Tibial nerve (tissue), 4 donors: ENCODE results near the gene PCBP3.

Source experiments
- EP300 ChIP-seq, 2 donors: sonication (generic); formaldehyde crosslinking; IDR thresholded peaks; one replicate each; pipeline ENCODE4 v1.6.1; 2017; ENCODE audit warnings: antibody characterized with exemption in 2 of 2, mild to moderate bottlenecking in 1 of 2
- POLR2A ChIP-seq, 2 donors: fragments of 450-650 bp; IDR thresholded peaks; one replicate each; pipeline ENCODE4 v1.6.1; 2017; ENCODE audit warnings: antibody characterized with exemption in 2 of 2, mild to moderate bottlenecking in 2 of 2, moderate library complexity in 2 of 2
- TF ChIP-seq, protein P1 (sequence below), 5 experiments: fragments of 200-600 bp in 3 of 5; fragments of 450-650 bp in 2 of 5; sonication (generic) in 3 of 5; IDR thresholded peaks; one replicate each; pipeline ENCODE4 v1.5.1; 2016 to 2019; ENCODE audit warnings: antibody characterized with exemption in 5 of 5, mild to moderate bottlenecking in 3 of 5, moderate library complexity in 2 of 5

DNA sequence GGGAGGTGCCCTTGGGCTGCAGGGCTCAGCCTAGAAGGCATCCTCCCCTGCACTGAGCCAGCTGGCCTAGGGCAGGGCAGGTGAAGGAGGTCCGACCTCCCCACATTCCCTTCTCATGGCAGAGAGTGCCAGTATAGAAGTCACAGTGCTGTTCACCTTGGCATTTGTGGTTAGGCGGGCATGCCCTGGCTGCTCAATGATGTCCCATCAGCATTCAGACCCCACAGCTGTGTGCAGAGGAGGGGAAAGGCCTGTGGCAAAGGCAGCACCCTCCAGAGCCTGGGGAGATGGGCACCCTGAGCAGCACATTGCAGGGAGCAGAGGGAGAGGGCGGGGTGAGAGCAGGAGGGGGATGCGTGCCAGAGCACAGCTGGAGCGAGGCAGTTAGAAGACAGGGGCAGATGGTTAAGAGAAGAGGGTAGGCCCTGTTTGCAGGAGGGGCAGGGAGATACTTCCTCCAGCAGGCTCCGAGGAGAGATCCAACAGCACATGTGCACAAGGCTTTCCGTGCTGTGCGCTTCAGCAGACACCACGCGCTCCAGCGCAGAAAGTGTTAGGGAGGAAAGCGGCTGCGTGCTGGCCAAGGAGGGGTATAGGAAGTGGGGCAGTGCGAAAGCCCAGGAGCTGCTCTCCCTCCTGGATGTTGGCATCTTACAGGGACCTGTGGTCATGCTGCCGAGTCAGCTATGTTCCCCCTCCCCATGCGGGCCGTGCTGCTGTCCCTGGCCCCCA, 294.4 kb downstream of the PCBP3 start:
- TF ChIP-seq, protein P1, sequence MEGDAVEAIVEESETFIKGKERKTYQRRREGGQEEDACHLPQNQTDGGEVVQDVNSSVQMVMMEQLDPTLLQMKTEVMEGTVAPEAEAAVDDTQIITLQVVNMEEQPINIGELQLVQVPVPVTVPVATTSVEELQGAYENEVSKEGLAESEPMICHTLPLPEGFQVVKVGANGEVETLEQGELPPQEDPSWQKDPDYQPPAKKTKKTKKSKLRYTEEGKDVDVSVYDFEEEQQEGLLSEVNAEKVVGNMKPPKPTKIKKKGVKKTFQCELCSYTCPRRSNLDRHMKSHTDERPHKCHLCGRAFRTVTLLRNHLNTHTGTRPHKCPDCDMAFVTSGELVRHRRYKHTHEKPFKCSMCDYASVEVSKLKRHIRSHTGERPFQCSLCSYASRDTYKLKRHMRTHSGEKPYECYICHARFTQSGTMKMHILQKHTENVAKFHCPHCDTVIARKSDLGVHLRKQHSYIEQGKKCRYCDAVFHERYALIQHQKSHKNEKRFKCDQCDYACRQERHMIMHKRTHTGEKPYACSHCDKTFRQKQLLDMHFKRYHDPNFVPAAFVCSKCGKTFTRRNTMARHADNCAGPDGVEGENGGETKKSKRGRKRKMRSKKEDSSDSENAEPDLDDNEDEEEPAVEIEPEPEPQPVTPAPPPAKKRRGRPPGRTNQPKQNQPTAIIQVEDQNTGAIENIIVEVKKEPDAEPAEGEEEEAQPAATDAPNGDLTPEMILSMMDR (IDR thresholded peaks at IDR 0.05), result no peak
- TF ChIP-seq POLR2A (IDR thresholded peaks at IDR 0.05) (no peak), EP300 (IDR thresholded peaks at IDR 0.05) (no peak)
